ENCODE measurements around the gene ATP2C2.
"Not testable (repeated sequence)": the region's sequence is repeated elsewhere in the genome, so short reads cannot be mapped to it uniquely, and the experiment has no call there.

The ATP2C2 gene

DNA sequence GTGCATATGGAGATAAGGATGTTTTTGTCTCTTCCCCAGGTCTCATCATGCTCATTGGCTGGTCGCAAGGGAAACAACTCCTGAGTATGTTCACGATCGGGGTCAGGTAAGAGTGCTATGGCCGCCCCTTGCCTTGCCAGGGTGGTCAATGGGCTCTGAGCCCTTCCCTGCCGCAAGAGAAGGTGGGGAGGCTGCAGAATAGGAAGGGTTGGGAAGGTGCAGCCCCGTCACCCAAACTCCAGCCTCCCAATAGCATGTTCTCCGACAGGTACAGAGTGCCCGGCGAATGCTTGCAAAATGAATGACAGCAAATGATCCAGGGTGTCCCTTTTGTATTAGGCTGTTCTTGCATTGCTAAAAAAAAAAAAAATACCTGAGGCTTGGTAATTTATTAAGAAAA lies 57.4 kb downstream of the ATP2C2 start:
- DNase-seq, result no peak

DNA sequence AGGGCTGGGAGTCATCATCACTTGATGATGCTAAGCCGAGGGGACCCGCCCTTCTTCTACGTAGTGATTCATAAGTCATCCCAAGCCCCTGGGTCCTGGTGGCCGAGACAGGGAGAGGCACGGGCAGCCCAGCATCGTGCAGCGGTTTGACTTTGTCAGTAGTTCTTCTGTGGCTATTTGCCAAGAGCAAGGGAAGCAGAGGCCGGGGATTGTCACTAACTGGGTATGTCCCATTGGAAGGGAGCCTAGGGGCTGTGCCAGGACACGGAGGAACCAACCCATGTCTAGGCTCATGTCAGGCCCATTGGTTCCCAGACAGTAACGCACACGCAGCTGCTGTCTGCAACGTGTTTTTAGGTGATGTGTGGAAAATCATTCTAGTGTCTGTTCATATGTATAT lies 58.5 kb downstream of the ATP2C2 start:
- DNase-seq, result no peak

DNA sequence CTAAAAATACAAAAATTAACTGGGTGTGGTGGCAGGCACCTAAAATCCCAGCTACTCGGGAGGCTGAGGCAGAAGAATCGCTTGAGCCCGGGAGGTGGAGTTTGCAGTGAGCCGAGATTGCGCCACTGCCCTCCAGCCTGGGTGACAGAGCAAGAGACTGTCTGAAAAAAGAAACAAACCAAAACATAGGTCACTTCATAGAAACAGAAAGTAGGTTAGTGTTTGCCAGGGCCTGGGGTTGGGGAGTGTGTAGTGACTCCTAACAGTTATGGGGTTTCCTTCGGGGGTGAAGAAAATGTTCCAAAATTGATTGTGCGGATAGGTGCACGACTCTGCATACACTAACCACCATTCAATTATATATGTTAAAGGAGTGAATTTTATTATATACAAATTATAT lies 59.2 kb downstream of the ATP2C2 start:
- no peak for DNase-seq

DNA sequence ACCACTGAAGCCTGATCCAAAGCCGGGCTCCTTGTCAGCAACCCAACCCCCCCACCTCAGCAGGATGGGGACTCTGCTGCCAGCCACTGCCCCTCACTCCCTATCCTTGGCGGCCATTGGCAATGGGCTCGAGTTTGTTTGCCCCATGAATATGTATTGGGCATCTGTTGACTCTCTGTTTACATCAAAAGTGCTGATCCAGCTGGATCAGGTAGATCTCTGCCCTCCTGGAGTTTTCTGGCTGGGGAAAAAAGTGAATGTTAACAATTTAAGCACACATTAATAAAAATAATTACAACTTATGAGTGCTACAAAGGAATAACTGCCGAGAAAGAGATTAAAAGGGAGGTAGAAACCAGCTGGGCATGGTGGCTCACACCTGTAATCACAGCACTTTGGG lies 62.5 kb downstream of the ATP2C2 start:
- DNase-seq, result no peak

DNA sequence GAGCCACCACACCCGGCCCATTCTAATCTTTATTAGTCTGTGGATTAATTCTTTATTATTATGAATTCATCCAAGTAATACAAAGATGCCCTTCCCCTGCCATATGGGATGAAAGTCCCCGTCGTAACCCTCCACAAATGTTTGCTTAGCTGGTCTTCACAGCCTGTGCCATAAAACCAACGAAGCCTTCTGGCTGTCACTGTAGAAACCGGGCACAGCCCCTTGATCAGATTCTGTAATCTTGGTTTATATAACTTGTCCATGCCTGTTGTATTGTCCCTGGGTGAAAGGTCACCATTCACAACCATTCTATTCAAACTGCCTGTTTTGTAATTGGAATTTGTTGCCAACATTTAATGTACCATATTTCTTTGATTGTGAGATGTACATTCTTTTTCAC lies 66.5 kb downstream of the ATP2C2 start:
- DNase-seq, result no peak

DNA sequence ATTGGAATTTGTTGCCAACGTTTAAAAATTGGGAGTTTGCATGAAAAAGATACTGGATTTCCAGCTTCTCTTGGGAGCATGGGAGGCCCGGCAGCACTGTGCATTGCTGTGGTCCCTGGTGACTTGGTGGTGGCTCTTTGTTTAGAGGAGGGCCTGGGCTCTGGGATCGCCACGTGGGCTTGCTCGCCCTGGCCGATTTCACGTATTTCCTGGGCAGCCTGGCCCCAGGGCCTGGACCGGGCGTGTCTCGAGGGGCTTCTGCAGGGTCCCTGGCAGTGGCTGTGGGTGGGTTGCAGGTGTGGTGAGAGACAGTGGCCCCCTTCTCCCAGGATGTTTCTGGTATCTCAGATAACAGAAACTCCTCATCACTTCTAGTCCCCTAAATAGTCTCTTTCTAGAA lies 67.9 kb downstream of the ATP2C2 start:
- DNase-seq, result no peak

DNA sequence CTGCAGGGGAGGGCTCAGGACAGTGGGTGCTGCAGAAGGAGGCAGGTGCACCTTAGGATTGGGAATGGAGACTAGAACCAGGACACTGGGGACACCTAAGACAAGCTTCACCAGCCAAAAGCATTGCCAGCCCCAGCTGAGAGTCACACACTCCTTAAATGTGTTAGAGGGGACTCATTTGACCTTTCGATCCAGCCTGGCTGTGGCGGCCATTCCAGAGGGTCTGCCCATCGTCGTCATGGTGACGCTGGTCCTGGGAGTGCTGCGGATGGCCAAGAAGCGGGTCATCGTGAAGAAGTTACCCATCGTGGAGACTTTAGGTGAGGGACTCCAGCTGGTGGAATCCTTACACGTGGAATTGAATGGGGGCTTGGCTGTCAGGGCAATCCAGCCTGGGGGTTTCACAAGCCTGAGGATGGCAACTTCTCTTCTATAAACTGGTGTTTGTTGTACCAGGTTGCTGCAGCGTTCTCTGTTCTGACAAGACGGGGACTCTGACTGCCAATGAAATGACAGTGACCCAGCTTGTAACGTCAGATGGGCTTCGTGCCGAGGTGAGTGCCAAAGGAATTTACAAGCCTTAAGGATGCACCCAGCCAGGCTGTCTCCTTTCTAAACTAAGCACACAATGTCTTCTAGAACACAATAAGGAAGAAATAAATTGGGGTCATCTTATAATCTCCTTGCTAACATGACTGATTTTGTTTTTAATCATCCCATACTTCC lies 70.8 kb downstream of the ATP2C2 start:
- no peak for DNase-seq

DNA sequence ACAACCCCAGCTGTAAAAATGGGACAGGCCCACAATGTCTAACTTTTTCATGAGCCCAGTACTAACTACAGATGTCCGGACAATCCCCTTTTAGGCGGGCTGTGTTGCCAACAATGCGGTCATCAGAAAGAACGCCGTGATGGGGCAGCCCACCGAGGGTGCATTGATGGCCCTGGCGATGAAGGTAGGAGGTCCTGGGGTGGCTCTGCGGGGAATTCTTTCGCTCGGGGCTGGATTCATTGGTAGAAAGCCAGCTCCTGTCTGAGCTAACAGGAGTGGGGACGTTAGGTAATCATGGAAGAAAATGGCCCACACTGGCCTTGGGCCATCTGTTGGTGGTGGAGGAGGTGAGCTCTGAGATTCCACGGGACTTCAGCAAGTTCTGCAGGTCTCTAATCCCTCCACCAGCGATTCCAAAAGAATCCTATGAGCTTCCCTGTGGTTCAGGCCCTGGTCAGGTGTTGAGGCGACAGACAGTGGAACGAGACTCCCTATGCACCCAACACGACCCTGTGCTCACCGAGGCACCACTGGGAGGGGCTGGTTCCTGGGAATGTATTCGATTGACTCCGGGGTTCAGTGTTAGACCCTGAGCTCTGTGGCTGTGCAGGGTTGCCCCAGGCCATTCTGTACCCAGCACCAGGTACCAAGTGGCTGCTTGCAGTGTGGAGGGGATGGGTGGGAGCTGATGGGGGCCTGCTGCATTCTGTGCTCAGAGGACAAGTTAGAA lies 74.2 kb downstream of the ATP2C2 start:
- no peak for DNase-seq

DNA sequence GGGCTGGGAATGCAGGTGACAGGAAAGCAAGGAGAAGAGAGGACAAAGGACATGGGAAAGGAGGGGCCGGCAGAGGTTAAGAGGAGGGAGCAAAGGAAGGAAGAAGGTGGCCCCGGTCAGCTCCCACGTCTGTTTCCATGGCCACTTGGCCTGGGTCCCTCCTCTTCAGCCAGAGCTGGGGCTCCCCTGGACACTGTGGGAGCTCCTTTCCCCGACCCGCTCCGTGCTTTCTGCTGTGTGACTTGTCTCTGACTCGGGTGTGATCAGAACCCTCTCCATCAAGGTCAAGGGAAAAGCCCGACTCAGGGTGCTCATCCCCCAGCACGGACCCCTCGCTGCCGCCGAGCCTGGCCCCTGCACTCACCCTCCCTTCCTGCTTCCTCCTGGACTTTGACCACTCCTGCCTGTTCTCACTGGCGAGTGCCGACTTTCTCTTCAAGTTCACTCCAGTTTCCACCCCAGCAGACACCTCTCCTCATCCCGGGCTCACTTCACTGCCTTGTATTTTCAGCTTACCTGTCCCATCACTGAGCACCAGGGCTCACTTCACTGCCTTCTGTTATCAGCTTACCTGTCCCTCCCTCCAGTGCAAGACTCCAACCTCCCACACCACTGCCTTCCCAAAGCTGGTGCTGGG lies 74.9 kb downstream of the ATP2C2 start:
- DNase-seq, result no peak

DNA sequence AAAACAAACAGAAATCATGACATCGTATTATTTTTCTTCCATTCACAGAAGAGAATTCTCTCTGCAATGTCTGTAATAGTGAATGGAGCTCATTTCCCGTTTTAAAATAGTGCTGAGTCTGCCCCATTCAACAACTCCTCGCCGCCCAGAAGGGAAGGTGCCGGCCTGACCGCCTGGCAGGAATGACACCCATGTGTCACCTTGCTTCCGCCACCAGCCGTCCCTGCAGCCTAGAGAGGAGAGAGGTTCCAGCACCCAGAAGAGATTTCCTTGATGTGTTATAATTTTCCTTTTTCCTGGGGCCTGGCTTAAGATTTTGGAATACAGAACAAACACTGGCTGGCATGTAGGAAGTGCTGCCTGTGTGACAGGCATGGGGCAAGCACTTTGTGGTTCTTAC lies 76.1 kb downstream of the ATP2C2 start:
- DNase-seq, result no peak

DNA sequence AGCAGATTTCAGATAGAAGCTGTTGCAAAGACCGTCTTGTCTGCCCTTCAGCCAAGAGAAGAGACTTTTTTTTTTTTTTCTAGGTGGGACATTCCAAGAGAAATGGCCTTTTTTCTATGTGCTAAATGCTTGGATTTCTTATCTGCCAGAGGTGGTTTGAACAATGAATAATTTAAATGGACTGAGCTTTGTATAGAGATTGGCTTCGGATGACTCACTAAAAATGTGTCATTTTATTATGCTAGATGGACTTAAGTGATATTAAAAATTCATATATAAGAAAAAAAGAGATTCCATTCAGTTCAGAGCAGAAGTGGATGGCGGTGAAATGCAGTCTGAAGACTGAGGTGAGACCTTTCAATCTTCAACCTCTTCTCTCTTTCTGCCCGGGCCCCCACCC lies 77.7 kb downstream of the ATP2C2 start:
- DNase-seq, result no peak

DNA sequence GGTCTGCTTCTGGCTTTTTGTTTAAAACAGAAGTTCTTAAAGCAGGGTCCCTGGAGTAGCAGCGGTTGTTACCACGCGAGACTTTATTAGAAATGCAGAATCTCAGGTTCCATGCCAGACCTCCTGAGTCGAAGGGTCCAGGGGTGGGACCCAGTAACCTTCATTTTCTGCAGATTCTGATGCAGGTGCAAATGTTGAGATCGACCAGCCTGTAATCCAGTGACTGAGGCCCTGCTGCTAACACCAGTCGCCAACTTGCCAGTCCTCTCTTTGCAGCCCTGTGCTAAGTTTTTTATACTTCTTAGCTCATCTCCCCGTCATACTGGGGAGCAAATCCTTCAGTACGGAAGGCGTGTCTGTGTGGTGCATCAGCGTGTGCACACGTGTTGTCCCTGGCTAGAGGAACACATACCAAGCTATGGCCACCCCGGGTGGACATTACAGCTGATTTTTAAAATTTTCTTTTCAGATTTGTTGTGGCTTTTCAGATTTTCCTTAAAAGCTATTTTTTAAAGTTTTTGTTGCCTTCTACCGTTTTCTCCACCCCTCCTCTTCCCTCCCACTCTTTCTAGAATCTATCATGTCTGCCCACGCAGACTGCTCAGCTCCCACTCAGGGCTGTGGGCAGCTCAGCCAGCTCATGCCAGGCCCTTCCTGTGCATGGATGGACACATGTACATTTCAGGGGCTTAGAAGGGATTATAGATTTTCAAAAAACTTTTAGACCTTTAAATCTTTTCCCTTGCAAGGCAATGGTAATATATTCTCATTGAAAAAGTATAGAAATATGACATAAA lies 78.5 kb downstream of the ATP2C2 start:
- no peak for DNase-seq

DNA sequence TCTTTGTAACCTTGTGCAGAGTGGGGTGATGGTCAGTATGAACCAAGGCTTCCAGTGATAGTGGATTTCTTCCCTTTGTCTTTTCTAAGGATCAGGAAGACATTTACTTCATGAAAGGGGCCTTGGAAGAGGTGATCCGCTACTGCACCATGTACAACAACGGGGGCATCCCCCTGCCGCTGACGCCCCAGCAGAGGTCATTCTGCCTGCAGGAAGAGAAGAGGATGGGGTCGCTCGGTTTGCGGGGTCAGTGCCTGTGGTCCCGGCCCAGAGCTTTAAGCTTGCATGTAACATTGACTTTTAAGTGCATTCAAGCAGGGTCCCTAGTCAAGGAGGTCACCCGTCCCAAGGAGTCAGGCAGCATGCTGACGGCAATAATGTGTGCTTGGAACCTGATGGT lies 80.1 kb downstream of the ATP2C2 start:
- no peak for DNase-seq

DNA sequence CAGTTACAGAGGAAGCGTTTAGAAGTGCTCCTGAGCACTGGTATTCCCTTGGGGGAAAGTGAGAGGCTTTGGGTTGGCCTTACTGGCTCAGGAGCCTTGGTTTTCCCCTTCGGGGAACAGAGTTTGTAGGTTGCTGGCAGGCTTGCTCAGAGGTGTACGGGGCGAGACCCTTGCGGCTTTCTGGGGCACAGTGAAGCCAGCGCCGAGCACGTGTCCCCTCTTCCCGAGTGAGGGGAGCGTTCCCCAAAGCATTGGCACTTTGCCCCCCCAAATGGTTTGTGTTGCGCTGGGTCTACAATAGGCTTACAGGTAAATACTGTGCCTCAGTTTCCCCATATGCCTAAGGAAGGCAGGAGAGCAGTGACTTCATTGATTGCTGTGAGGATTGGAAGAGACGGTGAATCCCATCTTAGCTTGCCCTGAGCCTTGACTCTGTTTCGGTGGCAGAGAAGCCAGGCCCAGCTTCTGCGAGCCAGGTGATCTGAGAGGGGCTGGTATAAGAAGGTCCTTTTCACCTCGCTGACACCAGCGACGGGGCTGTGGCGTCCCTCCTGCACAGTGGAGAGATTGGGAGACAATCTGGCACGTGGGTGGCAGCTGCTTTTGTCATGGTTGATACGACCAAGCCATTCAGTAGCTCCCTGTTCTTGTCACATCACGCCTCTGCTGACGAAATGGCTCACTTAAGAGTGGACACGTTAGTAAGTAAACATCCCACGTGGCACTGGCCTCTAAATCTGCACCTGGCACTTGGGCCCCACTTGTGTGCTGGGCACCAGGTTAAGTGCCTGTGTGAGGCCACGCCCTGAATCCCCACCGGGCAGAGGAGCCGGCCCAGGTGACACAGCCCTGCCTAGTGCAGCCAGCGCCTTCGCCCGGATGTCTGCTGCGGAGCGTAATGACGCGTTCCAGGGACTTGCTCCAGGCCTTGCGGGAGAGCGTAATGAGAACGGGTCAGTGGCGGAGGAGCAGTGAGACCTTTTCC lies 81.1 kb downstream of the ATP2C2 start:
- DNase-seq, result no peak

DNA sequence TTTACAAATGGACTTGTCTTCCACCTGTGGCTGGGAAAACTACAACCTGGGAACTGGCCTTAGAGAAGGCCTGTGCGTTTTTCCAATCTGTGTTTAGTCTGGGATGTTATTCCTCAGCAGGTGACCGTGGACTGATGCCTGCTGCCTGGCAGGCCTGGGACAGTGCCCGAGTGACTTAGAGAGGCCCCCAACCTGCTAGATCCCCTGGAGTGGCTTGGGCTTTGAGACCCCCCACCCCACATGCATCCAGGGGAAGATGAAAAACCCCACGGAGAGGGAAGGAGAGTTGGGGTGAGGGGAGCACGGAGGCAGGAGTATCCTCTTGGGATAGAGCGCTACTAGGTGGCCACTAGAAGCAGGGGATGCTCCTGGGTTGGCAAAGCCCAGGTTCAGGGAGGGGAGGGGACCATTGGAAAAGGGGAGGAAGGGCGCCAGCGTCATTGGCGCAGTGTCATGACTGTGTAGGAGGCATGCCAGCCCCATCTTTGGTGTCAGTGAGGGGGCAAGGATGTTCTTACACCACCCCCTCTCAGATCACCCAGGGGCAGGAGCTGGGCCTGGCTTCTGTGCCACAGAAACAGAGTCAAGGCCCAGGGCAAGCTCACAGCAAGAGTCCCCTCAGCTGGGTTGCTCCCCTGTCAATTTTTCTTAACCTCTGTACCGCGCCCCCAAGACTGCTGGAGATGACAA lies 82.0 kb downstream of the ATP2C2 start:
- DNase-seq, result no peak

DNA sequence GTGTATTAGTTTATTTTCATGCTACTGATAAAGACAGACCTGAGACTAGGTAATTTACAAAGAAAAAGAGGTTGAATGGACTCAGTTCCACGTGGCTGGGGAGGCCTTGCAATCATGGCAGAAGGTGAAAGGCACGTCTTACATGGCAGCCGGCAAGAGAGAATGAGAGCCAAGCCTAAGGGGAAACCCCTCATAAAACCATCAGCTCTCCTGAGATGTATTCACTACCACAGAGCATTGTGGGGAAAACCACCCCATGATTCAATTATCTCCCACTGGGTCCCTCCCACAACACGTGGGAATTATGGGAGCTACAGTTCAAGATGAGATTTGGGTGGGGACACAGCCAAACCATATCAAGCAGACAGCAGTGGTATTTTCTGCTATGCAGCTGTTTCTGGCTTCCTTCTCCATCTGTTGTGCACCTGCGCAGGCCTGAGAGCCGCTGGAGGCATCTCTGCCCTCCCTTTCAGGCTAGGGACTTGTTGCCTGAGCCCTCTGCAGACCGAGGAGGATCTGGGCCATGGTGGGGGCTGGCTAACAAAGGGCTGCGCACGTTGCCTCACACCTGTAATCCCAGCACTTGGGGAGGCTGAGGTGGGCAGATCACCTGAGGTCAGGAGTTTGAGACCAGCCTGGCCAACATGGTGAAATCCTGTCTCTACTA lies 82.8 kb downstream of the ATP2C2 start:
- not testable (repeated sequence) for DNase-seq

DNA sequence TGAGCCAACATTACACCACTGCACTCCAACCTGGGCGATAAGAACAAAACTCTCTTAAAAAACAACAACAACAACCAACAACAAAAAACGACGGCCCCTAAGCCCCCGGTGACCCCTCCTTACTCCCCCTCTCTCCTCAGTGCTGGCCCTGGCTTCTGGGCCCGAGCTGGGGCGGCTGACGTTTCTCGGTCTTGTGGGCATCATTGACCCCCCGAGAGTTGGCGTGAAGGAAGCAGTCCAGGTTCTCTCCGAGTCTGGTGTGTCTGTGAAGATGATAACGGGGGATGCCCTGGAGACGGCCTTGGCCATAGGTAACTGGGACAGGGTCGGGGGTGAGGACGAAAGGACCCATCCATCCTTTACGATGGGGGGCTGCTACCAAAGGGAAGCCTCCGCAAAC lies 83.4 kb downstream of the ATP2C2 start:
- no peak for DNase-seq

DNA sequence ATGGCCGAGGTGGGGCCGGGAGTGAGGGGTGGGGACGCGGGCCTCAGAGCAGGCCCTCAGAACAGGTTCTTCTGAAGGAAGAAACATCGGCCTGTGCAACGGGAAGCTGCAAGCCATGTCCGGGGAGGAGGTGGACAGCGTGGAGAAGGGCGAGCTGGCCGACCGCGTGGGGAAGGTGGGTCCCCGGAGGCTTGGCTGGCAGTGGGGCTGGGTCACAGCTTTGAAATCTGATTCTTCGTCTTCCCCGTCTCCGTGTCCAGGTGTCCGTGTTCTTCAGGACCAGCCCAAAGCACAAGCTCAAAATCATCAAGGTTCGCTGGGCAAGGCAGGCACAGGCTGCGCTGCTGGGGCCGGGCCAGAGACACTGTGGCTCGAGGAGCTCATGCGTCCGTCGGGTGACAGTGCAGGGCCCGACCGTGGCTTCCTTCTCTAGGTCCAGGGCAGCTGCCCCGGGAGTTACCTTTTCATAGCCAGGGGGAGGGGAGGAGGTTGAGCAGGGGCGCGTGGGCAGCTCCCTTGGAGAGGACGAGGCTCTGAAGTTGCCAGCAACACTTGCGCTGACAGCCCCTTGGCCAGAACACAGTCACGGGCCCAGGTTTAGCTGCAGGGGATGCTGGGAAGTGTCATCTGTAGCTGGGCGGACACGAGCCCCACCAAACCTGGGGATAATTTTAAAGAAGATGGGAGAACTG lies 84.9 kb downstream of the ATP2C2 start:
- no peak for DNase-seq

DNA sequence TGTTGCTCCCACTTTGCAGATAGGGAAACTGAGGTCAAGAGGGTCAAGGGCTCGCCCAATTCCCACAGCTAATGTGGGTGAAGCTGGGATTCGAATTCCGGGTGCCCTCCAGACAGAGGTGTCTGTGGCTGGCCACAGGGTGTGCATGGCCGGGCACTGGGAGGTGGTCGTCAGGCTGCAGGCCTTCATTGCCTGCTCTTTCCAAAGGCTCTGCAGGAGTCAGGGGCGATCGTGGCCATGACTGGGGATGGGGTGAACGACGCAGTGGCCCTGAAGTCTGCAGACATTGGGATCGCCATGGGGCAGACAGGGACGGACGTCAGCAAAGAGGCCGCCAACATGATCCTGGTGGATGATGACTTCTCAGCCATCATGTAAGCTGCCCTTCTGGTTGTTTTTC lies 86.3 kb downstream of the ATP2C2 start:
- no peak for DNase-seq

DNA sequence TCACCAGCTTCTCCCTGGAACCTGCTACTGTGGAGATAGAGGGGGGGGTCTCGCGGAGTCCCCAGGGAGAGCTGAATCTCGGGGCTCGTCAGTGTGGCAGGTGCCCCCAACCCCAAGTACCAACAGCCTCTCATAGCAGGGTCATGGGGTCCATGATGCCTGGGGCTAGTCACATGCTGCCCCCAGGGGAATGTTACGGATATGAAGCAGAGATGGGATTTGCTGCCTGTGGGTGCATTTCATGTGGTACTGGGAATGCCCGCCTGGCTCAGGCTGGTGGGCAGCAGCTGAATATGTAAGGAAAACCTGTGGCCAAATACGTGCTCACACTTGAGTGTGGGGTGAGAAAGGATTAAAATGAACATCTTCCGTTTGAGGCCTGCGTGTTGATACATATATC lies 86.7 kb downstream of the ATP2C2 start:
- DNase-seq, result no peak
